ENCODE results near the gene JAZF1. TPM values are rescaled to one million over a fixed set of nuclear protein-coding genes. Genes with fewer than 3 reads are reported as not detected.
"Not testable (repeated sequence)": the region's sequence is repeated elsewhere in the genome, so short reads cannot be mapped to it uniquely, and the experiment has no call there.

JAZF1 gene
- total RNA-seq, 1 donor from 2014 or later = 36.1 TPM

- no peaks in the 10 kb centered on the region for H3K27me3 ChIP-seq
- peak overlapping the region; percentile 41 for H3K27ac ChIP-seq
- no peak overlapping the region for H3K4me3 ChIP-seq
- no peaks in the 10 kb centered on the region for H3K36me3 ChIP-seq
- H3K4me1 ChIP-seq = peaks cover 9% of the 10 kb centered on the region
- intact Hi-C loops (cut with DNase I) = loop anchor here (10.0 kb wide), 1 partner anchor 718 kb away; the partner anchor contains the start of gene HOXA13
- H3K9me3 ChIP-seq = no peaks in the 10 kb centered on the region
- DNase-seq (ENCODE audit: extremely low spot score in 2 of 2) = no peak
- no peak for TF ChIP-seq CTCF (IDR thresholded peaks at IDR 0.05)
- TF ChIP-seq POLR2A (IDR thresholded peaks at IDR 0.05) = no peak
- TF ChIP-seq POLR2AphosphoS5 (IDR thresholded peaks at IDR 0.05; ENCODE audit: insufficient read depth in 1 of 2, low read depth in 1 of 2) = no peak
Measured at GRCh38 chr7:27922907-27923641, 257.5 kb downstream of the JAZF1 start.

- not testable (repeated sequence) for DNase-seq (ENCODE audit: extremely low spot score in 2 of 2); H3K9me3 ChIP-seq; H3K27me3 ChIP-seq; H3K36me3 ChIP-seq; H3K4me3 ChIP-seq
- peak overlapping the region; percentile 41 for H3K27ac ChIP-seq
- peaks cover 16% of the 10 kb centered on the region for H3K4me1 ChIP-seq
- intact Hi-C loops (cut with DNase I) = loop anchor here (10.0 kb wide), 1 partner anchor 718 kb away; the partner anchor contains the start of gene HOXA13
Measured at GRCh38 chr7:27922389-27922788, 258.2 kb downstream of the JAZF1 start.

GRCh38 chr7:27921081-27921836, 259.3 kb downstream of the JAZF1 start:
- intact Hi-C loops (cut with DNase I) = loop anchor here (10.0 kb wide), 1 partner anchor 716 kb away; the partner anchor contains the start of gene HOXA13
- H3K27ac ChIP-seq = peak overlapping the region; percentile 12
- H3K9me3 ChIP-seq = no peaks in the 10 kb centered on the region
- DNase-seq (ENCODE audit: extremely low spot score in 2 of 2) = no peak
- H3K4me1 ChIP-seq = peaks cover 21% of the 10 kb centered on the region
- no peaks in the 10 kb centered on the region for H3K27me3 ChIP-seq
- no peaks in the 10 kb centered on the region for H3K36me3 ChIP-seq
- TF ChIP-seq POLR2A (IDR thresholded peaks at IDR 0.05) = no peak
- peak in 1 of 2 donors; percentile 85 for TF ChIP-seq POLR2AphosphoS5 (IDR thresholded peaks at IDR 0.05; ENCODE audit: insufficient read depth in 1 of 2, low read depth in 1 of 2)
- TF ChIP-seq CTCF (IDR thresholded peaks at IDR 0.05) = peak in 2 of 3 experiments; percentile 37 to 44
- H3K4me3 ChIP-seq = no peak overlapping the region

GRCh38 chr7:27920281-27920946, 260.2 kb downstream of the JAZF1 start:
- intact Hi-C loops (cut with DNase I) = loop anchor here (10.0 kb wide), 1 partner anchor 716 kb away; the partner anchor contains the start of gene HOXA13
- Histone ChIP-seq H3K4me1 (peaks cover 19% of the 10 kb centered on the region), H3K9me3 (no peaks in the 10 kb centered on the region), H3K27me3 (no peaks in the 10 kb centered on the region), H3K27ac (peak overlapping the region; percentile 12), H3K36me3 (no peaks in the 10 kb centered on the region), H3K4me3 (no peak overlapping the region)
- TF ChIP-seq POLR2A (IDR thresholded peaks at IDR 0.05) = no peak
- TF ChIP-seq POLR2AphosphoS5 (IDR thresholded peaks at IDR 0.05; ENCODE audit: insufficient read depth in 1 of 2, low read depth in 1 of 2) = no peak
- no peak for TF ChIP-seq CTCF (IDR thresholded peaks at IDR 0.05)
- DNase-seq (ENCODE audit: extremely low spot score in 2 of 2) = no peak

GRCh38 chr7:27918503-27918902, 262.1 kb downstream of the JAZF1 start:
- H3K36me3 ChIP-seq = no peaks in the 10 kb centered on the region
- no peak overlapping the region for H3K27ac ChIP-seq
- no peak for TF ChIP-seq CTCF (IDR thresholded peaks at IDR 0.05)
- DNase-seq (ENCODE audit: extremely low spot score in 2 of 2) = no peak
- no peaks in the 10 kb centered on the region for H3K9me3 ChIP-seq
- H3K4me1 ChIP-seq = peaks cover 18% of the 10 kb centered on the region
- no peak overlapping the region for H3K4me3 ChIP-seq
- H3K27me3 ChIP-seq = no peaks in the 10 kb centered on the region
- intact Hi-C loops (cut with DNase I) = no loop called here
